ENCODE results near the gene RSPH6A. TPM values are rescaled to one million over a fixed set of nuclear protein-coding genes. Genes with fewer than 3 reads are reported as not detected.

Gene RSPH6A
- total RNA-seq, 2 donors from 2014 or later, result 0.14 to 0.39 TPM

Other genes starting within 250 kb of the RSPH6A start
- 10 to 100 TPM; 16.6 to 16.7 TPM for gene OPA3, start 230.5 kb downstream of the RSPH6A start, total RNA-seq
- gene GPR4, start 213.1 kb downstream of the RSPH6A start, total RNA-seq, result under 1 TPM in 1 of 2 donors, not detected in 1; 0.09 TPM
- gene EML2, start 175.9 kb downstream of the RSPH6A start, total RNA-seq, result 100 to 1,000 TPM; 142 to 161 TPM
- 10 to 100 TPM in 1 of 2 donors, 1 to 10 TPM in 1; 7.0 to 15.7 TPM for gene GIPR, start 147.1 kb downstream of the RSPH6A start, total RNA-seq
- 100 to 1,000 TPM; 755 to 839 TPM for gene SNRPD2, start 123.4 kb downstream of the RSPH6A start, total RNA-seq
- 10 to 100 TPM; 21.0 to 30.6 TPM for gene QPCTL, start 122.6 kb downstream of the RSPH6A start, total RNA-seq
- gene FBXO46, start 84.4 kb downstream of the RSPH6A start, total RNA-seq, result 10 to 100 TPM; 40.1 to 47.9 TPM
- gene MEIOSIN, start 81.9 kb downstream of the RSPH6A start, total RNA-seq, result under 1 TPM in 1 of 2 donors, not detected in 1; 0.48 TPM
- 1 to 10 TPM; 2.7 to 4.3 TPM for gene SIX5, start 46.1 kb downstream of the RSPH6A start, total RNA-seq
- gene DMPK, start 32.8 kb downstream of the RSPH6A start, total RNA-seq, result 10 to 100 TPM; 11.1 to 13.8 TPM
- 10 to 100 TPM; 20.4 to 20.5 TPM for gene DMWD, start 22.5 kb downstream of the RSPH6A start, total RNA-seq
- gene SYMPK, start 47.8 kb upstream of the RSPH6A start, total RNA-seq, result 100 to 1,000 TPM in 1 of 2 donors, 10 to 100 TPM in 1; 85.8 to 118 TPM
- gene FOXA3, start 49.0 kb upstream of the RSPH6A start, total RNA-seq, result 1 to 10 TPM in 1 of 2 donors, under 1 TPM in 1; 0.46 to 1.3 TPM
- gene IRF2BP1, start 70.8 kb upstream of the RSPH6A start, total RNA-seq, result 10 to 100 TPM; 14.9 to 15.6 TPM
- 1 to 10 TPM; 8.3 to 9.1 TPM for gene MYPOP, start 87.3 kb upstream of the RSPH6A start, total RNA-seq
- not detected for gene NANOS2, start 99.5 kb upstream of the RSPH6A start, total RNA-seq
- under 1 TPM in 1 of 2 donors, not detected in 1; 0.08 TPM for gene NOVA2, start 158.6 kb upstream of the RSPH6A start, total RNA-seq
- gene CCDC61, start 180.2 kb upstream of the RSPH6A start, total RNA-seq, result 10 to 100 TPM; 29.3 to 34.4 TPM
- gene PGLYRP1, start 207.7 kb upstream of the RSPH6A start, total RNA-seq, result not detected
- not detected for gene IGFL4, start 225.7 kb upstream of the RSPH6A start, total RNA-seq

Data from activated naive CD4-positive, alpha-beta T cell treated with anti-CD3 and anti-CD28 coated beads, Interleukin-2, amount 50 U/mL, for 72 hours (primary cell).